Dendritic cell treated with granulocyte-macrophage colony-stimulating factor and Interleukin-4, amounts not matched to agents 40 ng/mL and 50 ng/mL, for 4 days (primary cell): ENCODE results near the gene COL23A1.

Experiments used
- H3K27ac Mint-ChIP-seq: one replicate; pipeline ENCODE4 v1.8.0; 2022; ENCODE audit warnings: mild to moderate bottlenecking, mixed read lengths
- H3K27me3 Mint-ChIP-seq: one replicate; pipeline ENCODE4 v1.8.0; 2022; ENCODE audit warnings: mild to moderate bottlenecking, mixed read lengths
- H3K36me3 Mint-ChIP-seq: one replicate; pipeline ENCODE4 v1.8.0; 2022; ENCODE audit warnings: low read depth, mixed read lengths
- H3K4me1 Mint-ChIP-seq: one replicate; pipeline ENCODE4 v1.8.0; 2022; ENCODE audit warnings: low read depth, mixed read lengths
- H3K4me3 Mint-ChIP-seq: one replicate; pipeline ENCODE4 v1.8.0; 2022; ENCODE audit warnings: mild to moderate bottlenecking, moderate library complexity, mixed read lengths
- H3K9me3 Mint-ChIP-seq: one replicate; pipeline ENCODE4 v1.8.0; 2022; ENCODE audit warnings: mixed read lengths
- intact Hi-C: fragments of 100-400 bp; cut with micrococcal nuclease; formaldehyde crosslinking; loops from one replicate; pipeline ENCODE4 v1.15.0; 2022

COL23A1 gene

DNA sequence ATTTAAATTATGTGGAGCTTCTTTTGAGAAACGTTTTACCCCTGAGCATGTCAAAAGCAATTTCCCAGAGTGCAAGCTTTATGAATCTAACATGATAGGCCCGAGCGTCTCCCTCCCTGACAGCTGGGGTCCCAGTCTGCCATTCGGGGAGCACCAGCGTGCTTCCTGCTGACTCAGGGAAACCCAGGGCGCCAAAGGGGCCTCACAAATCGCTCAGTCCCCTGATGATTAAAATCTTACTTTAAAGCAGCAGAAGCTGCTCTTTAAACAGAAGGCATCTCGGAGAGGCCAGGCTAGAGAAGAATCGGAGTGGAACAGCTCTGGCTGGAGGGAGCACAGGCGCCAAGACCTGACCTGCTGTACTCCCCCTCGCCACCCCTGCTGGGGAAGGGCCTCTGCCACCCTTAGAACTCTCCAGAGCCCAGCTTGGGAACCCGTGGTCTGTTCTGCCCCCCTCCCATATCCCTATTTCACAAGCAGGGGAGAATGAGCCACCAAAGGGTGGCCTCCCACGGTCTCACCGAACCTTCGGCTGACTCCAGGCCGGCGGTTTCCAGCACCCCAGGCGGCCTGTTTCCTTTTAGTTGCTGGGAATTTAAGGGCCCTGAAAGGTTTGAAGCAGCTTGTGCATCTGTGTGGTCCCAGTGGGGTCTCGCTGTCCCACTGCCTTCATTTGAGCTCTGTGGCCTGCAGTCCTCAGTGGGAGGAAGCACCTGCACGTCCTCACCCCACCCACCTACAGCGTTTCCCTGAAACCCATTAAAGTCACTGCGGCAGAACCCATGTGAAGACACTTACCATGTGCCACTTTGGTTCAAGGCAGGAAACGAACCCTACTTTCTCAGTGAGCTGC, 147.6 kb downstream of the COL23A1 start:
- H3K27ac Mint-ChIP-seq, result no peak overlapping the region
- H3K27me3 Mint-ChIP-seq, result peaks cover 2% of the 10 kb centered on the region
- H3K36me3 Mint-ChIP-seq, result no peaks in the 10 kb centered on the region
- H3K4me3 Mint-ChIP-seq, result no peak overlapping the region
- H3K9me3 Mint-ChIP-seq, result no peaks in the 10 kb centered on the region
- no peaks in the 10 kb centered on the region for H3K4me1 Mint-ChIP-seq
- intact Hi-C loops, result no loop called here

GRCh38 chr5:178441486-178442270, 148.5 kb downstream of the COL23A1 start:
- Mint-ChIP-seq H3K27me3 (peaks cover 2% of the 10 kb centered on the region), H3K4me3 (no peak overlapping the region), H3K27ac (no peak overlapping the region), H3K9me3 (no peaks in the 10 kb centered on the region), H3K4me1 (no peaks in the 10 kb centered on the region), H3K36me3 (no peaks in the 10 kb centered on the region)
- intact Hi-C loops, result no loop called here

GRCh38 chr5:178440181-178440580, 150.0 kb downstream of the COL23A1 start:
- no peak overlapping the region for H3K27ac Mint-ChIP-seq
- H3K36me3 Mint-ChIP-seq, result no peaks in the 10 kb centered on the region
- peaks cover 2% of the 10 kb centered on the region for H3K27me3 Mint-ChIP-seq
- H3K4me3 Mint-ChIP-seq, result no peak overlapping the region
- H3K4me1 Mint-ChIP-seq, result no peaks in the 10 kb centered on the region
- H3K9me3 Mint-ChIP-seq, result no peaks in the 10 kb centered on the region
- intact Hi-C loops, result no loop called here

DNA sequence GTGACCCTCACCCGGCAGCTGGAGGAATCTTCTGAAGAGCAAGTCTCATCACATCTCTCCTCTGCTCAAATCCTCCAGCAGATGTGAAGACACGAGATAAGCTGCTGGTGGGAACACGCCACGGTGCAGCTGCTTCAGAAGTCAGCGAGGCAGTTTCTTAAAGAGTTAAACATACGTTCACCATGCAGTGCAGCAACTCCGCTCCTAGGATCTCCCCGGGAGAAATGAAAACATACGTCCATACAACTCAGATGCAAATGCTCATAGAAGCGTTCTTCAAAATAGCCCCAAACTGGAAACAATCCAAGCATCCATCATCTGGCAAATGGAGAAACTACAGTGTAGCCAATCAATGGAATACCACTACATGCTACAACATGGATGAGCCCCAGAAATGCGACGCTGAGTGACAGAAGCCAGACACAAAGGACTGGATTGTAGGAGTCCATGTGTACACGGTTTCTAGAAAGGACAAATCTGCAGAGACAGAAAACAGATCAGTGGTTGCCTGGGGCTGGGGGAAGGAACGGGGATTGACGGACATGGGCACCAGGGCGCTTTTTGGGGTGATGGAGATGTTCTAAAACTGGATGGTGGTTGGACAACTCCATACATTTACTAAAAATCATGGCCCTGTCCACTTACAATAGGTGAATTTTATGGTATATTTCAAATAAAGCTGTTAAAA, 150.6 kb downstream of the COL23A1 start:
- Mint-ChIP-seq H3K4me3 (no peak overlapping the region), H3K27me3 (peaks cover 2% of the 10 kb centered on the region), H3K36me3 (no peaks in the 10 kb centered on the region), H3K9me3 (no peaks in the 10 kb centered on the region), H3K27ac (no peak overlapping the region), H3K4me1 (no peaks in the 10 kb centered on the region)
- intact Hi-C loops, result no loop called here

- Mint-ChIP-seq H3K27ac (no peak overlapping the region), H3K36me3 (no peaks in the 10 kb centered on the region), H3K4me1 (no peaks in the 10 kb centered on the region), H3K9me3 (no peaks in the 10 kb centered on the region), H3K27me3 (peaks cover 2% of the 10 kb centered on the region), H3K4me3 (no peak overlapping the region)
- intact Hi-C loops, result no loop called here
Measured at GRCh38 chr5:178438796-178439195, 151.4 kb downstream of the COL23A1 start.

DNA sequence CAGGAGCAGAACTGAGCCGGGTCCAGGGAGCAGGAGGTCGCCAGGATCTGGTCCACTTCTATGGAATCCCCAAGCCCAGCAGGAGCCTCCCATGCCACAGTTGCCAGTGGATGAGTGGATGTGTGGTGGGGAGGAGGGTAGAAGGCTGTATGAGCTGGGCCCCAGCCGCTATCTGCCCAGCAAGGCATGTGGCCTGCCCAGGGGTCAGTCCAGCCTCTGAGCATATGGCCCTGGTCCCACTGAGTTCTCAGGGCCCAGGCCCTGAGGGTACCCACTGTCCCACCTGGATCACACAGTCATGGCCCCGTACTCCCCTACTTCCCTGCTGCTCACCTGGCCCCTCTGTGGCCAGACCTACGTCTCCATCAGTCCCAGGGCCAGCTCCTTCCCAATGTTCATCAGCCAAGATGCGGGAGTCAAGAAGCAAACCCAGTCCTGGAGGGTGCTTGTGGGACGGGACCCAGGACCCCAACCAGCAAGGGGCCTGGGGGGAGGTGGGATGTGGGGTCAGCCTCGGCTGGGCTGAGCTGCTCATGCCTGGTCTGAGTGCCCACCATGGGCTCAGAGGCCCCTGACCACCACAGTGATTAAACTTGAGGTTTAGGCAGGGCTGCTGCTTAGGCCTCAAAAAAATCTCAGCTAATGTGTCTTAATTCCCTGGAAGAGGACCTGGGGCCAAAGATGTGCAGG, 152.7 kb downstream of the COL23A1 start:
- intact Hi-C loops, result no loop called here
- peaks cover 2% of the 10 kb centered on the region for H3K27me3 Mint-ChIP-seq
- no peak overlapping the region for H3K27ac Mint-ChIP-seq
- H3K4me3 Mint-ChIP-seq, result no peak overlapping the region
- H3K36me3 Mint-ChIP-seq, result no peaks in the 10 kb centered on the region
- no peaks in the 10 kb centered on the region for H3K9me3 Mint-ChIP-seq
- H3K4me1 Mint-ChIP-seq, result peaks cover 6% of the 10 kb centered on the region

DNA sequence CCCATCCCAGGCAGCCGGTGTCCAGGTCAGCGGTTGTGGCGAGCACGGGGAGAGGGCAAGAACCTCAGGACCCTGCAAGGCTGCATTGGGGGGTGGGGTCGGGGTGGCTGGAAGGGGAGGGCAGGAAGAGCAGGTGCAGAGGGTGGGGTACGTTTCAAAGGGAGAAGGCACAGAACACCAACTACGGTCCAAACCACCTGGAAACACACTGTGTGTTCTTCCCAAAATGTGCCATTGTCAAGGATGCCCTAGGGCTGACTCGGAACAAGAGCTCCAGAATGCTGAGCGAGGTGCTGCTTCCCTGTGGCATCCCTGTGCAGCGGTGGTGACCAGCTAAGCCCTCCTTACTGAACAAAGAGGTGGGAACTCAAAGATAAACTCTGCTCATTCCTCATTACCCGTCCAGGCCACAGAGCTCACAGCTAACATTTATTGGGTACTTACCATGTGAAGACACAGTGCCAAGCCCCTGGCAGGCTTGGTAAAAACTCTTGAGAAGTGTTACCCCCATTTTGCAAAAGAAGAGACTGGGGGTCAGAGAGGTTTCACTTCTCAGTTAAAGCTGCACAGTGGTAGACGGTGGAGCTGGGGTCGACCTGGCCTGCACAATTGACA, 153.8 kb downstream of the COL23A1 start:
- H3K9me3 Mint-ChIP-seq, result peaks cover 4% of the 10 kb centered on the region
- no peaks in the 10 kb centered on the region for H3K36me3 Mint-ChIP-seq
- peaks cover 4% of the 10 kb centered on the region for H3K27me3 Mint-ChIP-seq
- no peak overlapping the region for H3K4me3 Mint-ChIP-seq
- H3K4me1 Mint-ChIP-seq, result peaks cover 11% of the 10 kb centered on the region
- no peak overlapping the region for H3K27ac Mint-ChIP-seq
- intact Hi-C loops, result no loop called here

DNA sequence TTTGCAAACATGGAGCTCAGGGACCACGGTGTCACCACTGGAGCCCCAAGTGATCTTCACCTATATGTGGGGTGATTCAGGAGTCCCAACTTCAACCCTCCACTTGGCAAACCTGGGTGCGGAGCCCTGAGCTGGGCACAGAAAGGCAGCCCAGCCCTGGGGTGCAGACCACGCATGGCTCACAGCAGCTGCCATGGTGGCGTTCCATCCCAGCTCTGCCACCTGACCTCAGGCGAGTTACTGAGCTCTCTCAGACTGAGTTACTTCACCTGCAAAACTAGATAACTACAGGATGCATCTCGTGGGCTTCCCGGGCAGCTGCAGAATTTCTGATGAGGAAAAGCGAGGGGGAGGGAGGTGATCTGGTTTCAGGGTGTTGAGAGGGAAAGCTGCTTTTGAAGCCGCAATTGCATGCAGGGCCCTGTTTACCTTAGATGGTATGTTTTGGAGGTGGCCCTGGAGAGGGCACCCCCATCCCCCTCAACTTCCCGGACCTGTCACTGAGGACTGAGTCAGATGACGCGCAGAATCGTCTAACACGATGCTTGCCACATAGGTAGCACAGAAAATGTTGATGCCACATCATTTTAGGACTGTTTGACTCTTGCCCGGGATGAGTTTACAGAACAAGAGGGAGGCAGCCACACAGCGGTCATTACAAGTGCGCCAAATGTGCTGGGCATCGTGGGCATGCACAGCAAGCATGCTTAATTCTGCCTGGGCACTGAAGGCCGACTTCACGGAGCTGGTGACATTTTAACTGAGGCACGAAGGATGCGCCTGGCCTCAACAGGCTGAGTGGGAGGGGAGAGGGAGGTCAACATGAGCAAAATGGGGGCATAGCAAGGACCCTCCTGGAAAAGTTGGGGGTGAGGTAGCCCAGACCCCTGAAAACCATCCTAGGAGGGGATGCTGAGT, 154.6 kb downstream of the COL23A1 start:
- H3K9me3 Mint-ChIP-seq, result peaks cover 10% of the 10 kb centered on the region

DNA sequence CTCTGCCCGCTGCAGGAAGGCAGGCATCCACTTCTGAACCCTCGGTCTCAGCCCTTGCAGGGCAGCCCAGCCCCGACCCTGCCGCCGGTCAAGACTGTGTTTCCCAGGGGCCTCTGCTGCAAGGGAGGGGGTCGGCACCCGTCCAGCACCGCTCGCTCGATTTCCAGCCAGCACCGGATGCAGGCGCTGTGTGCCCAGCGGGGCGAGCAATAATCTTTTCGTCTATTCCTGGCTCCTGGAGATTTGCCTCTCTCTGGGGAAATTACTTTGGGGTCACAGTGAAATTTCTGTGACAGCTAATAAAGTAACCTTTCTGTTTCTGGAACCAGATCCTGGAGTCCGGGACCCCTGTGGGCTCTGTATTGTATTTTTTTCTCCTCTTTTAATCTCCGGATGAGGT, 155.3 kb downstream of the COL23A1 start:
- intact Hi-C loops, result no loop called here
- Mint-ChIP-seq H3K9me3 (peaks cover 10% of the 10 kb centered on the region), H3K4me1 (peaks cover 20% of the 10 kb centered on the region), H3K4me3 (no peak overlapping the region), H3K27ac (no peak overlapping the region), H3K27me3 (peaks cover 4% of the 10 kb centered on the region), H3K36me3 (no peaks in the 10 kb centered on the region)

More for the DNA sequence above, 154.6 kb downstream of the COL23A1 start:
- no peak overlapping the region for H3K27ac Mint-ChIP-seq
- H3K4me1 Mint-ChIP-seq, result peaks cover 19% of the 10 kb centered on the region
- no peak overlapping the region for H3K4me3 Mint-ChIP-seq
- H3K36me3 Mint-ChIP-seq, result no peaks in the 10 kb centered on the region
- H3K27me3 Mint-ChIP-seq, result peaks cover 4% of the 10 kb centered on the region
- intact Hi-C loops, result no loop called here

DNA sequence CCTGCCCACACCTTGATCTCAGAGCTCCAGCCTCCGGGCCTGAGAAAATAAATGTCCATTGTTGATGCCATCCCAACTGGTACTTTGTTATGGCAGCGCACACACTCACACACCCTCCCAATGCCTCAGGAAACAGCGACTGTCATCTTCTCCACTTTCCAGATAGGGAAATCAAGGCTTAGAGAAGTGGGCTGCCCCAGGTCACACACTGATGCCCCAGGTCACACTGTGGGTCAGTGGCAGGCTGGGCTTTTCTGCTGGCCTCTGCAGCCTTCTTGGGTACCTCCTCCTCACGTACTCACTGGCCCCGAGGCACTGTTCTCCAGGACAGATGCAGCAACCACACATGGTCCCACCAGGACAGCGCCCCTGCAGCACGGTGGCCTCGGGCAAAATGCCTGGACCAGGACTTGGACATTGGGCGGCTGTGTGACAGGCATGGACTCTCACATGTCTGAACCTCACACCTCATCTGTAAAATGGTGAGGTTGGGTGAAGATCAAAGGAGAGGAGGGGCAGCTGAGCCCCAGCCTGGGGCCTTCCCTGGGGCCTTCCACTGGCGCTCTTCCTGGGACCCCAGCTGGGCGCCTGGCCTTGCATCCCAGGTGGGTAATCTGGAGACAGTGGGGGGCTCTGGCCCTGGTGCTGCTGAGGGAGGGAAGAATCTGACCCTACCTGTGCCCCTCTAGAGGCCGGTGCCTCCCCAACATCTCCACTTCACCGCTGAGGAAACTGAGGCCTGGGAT, 156.0 kb downstream of the COL23A1 start:
- Mint-ChIP-seq H3K4me3 (no peak overlapping the region), H3K9me3 (peaks cover 10% of the 10 kb centered on the region), H3K27ac (no peak overlapping the region), H3K4me1 (peaks cover 20% of the 10 kb centered on the region), H3K27me3 (peaks cover 2% of the 10 kb centered on the region), H3K36me3 (no peaks in the 10 kb centered on the region)
- intact Hi-C loops, result no loop called here

- H3K27ac Mint-ChIP-seq, result peak overlapping the region; percentile 14
- H3K36me3 Mint-ChIP-seq, result no peaks in the 10 kb centered on the region
- intact Hi-C loops, result no loop called here
- H3K4me1 Mint-ChIP-seq, result peaks cover 20% of the 10 kb centered on the region
- H3K4me3 Mint-ChIP-seq, result no peak overlapping the region
- peaks cover 10% of the 10 kb centered on the region for H3K9me3 Mint-ChIP-seq
- peaks cover 1% of the 10 kb centered on the region for H3K27me3 Mint-ChIP-seq
Measured at GRCh38 chr5:178433273-178433775, 156.9 kb downstream of the COL23A1 start.
